Endothelial cell of umbilical vein (primary cell): ENCODE data around the gene SGF29. TPM values are rescaled to one million over a fixed set of nuclear protein-coding genes. Genes with fewer than 3 reads are reported as not detected.
A peak's percentile ranks its signal among the peaks of the same experiment; 100 is the strongest.
"Not testable (repeated sequence)": the region's sequence is repeated elsewhere in the genome, so short reads cannot be mapped to it uniquely, and the experiment has no call there.

Experiments
- BruUV-seq: library from RNA; stranded (reverse); fragments of 400-500 nt; replicated peaks from 2 replicates; lab custom pipeline; 2021; lab: Mats Ljungman, UMichigan
- CTCF ChIA-PET: fragments of 300-600, 350-600 bp; sonication (Branson Sonifier 250); formaldehyde crosslinking; loops from one replicate; lab custom pipeline; 2021; ENCODE audit warnings: antibody characterized with exemption, inconsistent platforms; lab: Charles Lee
- POLR2A ChIA-PET: fragments of 300-600, 350-600 bp; sonication (Branson Sonifier 250); formaldehyde crosslinking; loops from one replicate; lab custom pipeline; 2021; ENCODE audit warnings: antibody characterized with exemption, inconsistent platforms; lab: Charles Lee
- DNase-seq: peaks from one replicate; pipeline ENCODE4 v3.0.0-alpha.2; 2011; ENCODE audit warnings: low read depth, low spot score
- FAIRE-seq: peaks from 2 replicates; lab custom pipeline; 2011; peaks lifted over from hg19 to GRCh38; lab: Jason Lieb, UNC
- H2AFZ ChIP-seq: 2 replicates; pipeline ENCODE4 v1.6.0; 2012; ENCODE audit warnings: low read depth, low read length, control low read depth, inconsistent platforms
- H3K27ac ChIP-seq: 2 replicates; pipeline ENCODE4 v1.5.1; 2011; ENCODE audit warnings: low read depth, mild to moderate bottlenecking, control low read depth, low read length, moderate library complexity; ENCODE audit not compliant: insufficient read depth
- H3K27me3 ChIP-seq, 2 experiments: 2 replicates each; pipeline versions ENCODE4 v1.6.0 to v1.6.1; 2011; ENCODE audit warnings: low read length in 2 of 2, mixed read lengths in 1 of 2; ENCODE audit not compliant: control insufficient read depth in 2 of 2, insufficient read depth in 2 of 2
- H3K36me3 ChIP-seq, 2 experiments: 2 replicates in 1 of 2; 3 replicates in 1 of 2; pipeline ENCODE4 v1.5.1; 2011; ENCODE audit warnings: low read length in 2 of 2, mild to moderate bottlenecking in 1 of 2, moderate library complexity in 1 of 2; ENCODE audit not compliant: control insufficient read depth in 2 of 2, insufficient read depth in 2 of 2; ENCODE audit errors: extremely low read depth in 1 of 2
- H3K4me1 ChIP-seq: 3 replicates; pipeline ENCODE4 v1.5.1; 2011; ENCODE audit warnings: mild to moderate bottlenecking, low read length; ENCODE audit not compliant: control insufficient read depth, insufficient read depth; ENCODE audit errors: extremely low read depth
- H3K4me2 ChIP-seq: 2 replicates; pipeline ENCODE4 v1.6.1; 2011; ENCODE audit warnings: low read length, control low read depth, mixed read lengths; ENCODE audit not compliant: insufficient read depth
- H3K4me3 ChIP-seq, 3 experiments: fragments of 200-600 bp in 1 of 3; sonication (generic), shearing (Covaris generic) in 1 of 3; replicated peaks in 1 of 3; 2 replicates each; pipeline ENCODE4 v1.5.1; 2011 to 2016; ENCODE audit warnings: control low read depth in 3 of 3, low read length in 3 of 3, mild to moderate bottlenecking in 2 of 3, inconsistent platforms in 1 of 3, low read depth in 1 of 3, moderate library complexity in 1 of 3; ENCODE audit not compliant: insufficient read depth in 1 of 3
- H3K79me2 ChIP-seq: 2 replicates; pipeline ENCODE4 v1.6.0; 2012; ENCODE audit warnings: low read length, inconsistent platforms; ENCODE audit not compliant: control insufficient read depth, insufficient read depth
- H3K9ac ChIP-seq: replicated peaks from 2 replicates; pipeline ENCODE3; 2011; ENCODE audit warnings: low read length, control low read depth; ENCODE audit not compliant: insufficient read depth; ENCODE audit errors: extremely low read depth
- H3K9me1 ChIP-seq: replicated peaks from 3 replicates; pipeline ENCODE4 v1.6.0; 2011; ENCODE audit warnings: mild to moderate bottlenecking, low read length; ENCODE audit not compliant: control insufficient read depth, insufficient read depth; ENCODE audit errors: extremely low read depth
- H3K9me3 ChIP-seq: replicated peaks from 2 replicates; pipeline ENCODE4 v1.5.1; 2012; ENCODE audit warnings: low read length, inconsistent platforms; ENCODE audit not compliant: control insufficient read depth, insufficient read depth
- H4K20me1 ChIP-seq: replicated peaks from 2 replicates; pipeline ENCODE3; 2011; ENCODE audit warnings: mild to moderate bottlenecking, low read length; ENCODE audit not compliant: control insufficient read depth, insufficient read depth; ENCODE audit errors: extremely low read depth
- dilution Hi-C: fragments of 300-500 bp; cut with MboI; formaldehyde crosslinking; loops from one replicate; pipeline ENCODE4 v1.15.0; 2019; ENCODE audit warnings: low sequenced_read_pairs; ENCODE audit not compliant: extremely low pct_ligation_motif_present
- intact Hi-C: fragments of 100-400 bp; cut with micrococcal nuclease; formaldehyde crosslinking; loops from one replicate; pipeline ENCODE4 v1.10.0; 2022
- polyA plus RNA-seq, 4 experiments: library from polyadenylated mRNA; depleted of rRNA in 3 of 4; stranded (reverse) in 3 of 4; unstranded in 1 of 4; fragments of >200 nt; gene quantifications; 2 replicates each; pipeline versions ENCODE4 v1.2.1 to v1.2.3, GENCODE V29; 2011 to 2012; ENCODE audit warnings: missing spikeins in 1 of 4
- total RNA-seq: library from RNA; stranded (reverse); gene quantifications from 2 replicates; pipeline ENCODE4 v1.2.3, GENCODE V29; 2021

SGF29 gene
- total and polyA plus RNA-seq, 2 donors (not counting 3 experiments of a cell fraction or from before 2014, with no cell fraction given) = 3.4 to 12.0 TPM

- H3K9ac ChIP-seq, H3K9me1 ChIP-seq, FAIRE-seq, H3K4me1 ChIP-seq, H3K36me3 ChIP-seq, H3K4me2 ChIP-seq, H4K20me1 ChIP-seq, H3K79me2 ChIP-seq, BruUV-seq, H3K4me3 ChIP-seq, H3K27ac ChIP-seq, H3K9me3 ChIP-seq, dilution Hi-C loops, CTCF ChIA-PET, H3K27me3 ChIP-seq, H2AFZ ChIP-seq, POLR2A ChIA-PET: not testable (repeated sequence)
- peak; percentile 39 for DNase-seq
- intact Hi-C loops = loop anchor here (10.0 kb wide), 1 partner anchor 61 kb away; no protein-coding TSS in a partner anchor
Measured at GRCh38 chr16:28636093-28636823, 82.5 kb downstream of the SGF29 start.

- BruUV-seq, H3K27ac ChIP-seq, H3K4me3 ChIP-seq, POLR2A ChIA-PET, H3K4me2 ChIP-seq, H4K20me1 ChIP-seq, H3K9me3 ChIP-seq, H3K9ac ChIP-seq, H3K79me2 ChIP-seq, CTCF ChIA-PET, H2AFZ ChIP-seq, dilution Hi-C loops, H3K4me1 ChIP-seq, DNase-seq, FAIRE-seq, H3K9me1 ChIP-seq, H3K27me3 ChIP-seq, H3K36me3 ChIP-seq: not testable (repeated sequence)
- intact Hi-C loops = loop anchor here (10.0 kb wide), 1 partner anchor 63 kb away; no protein-coding TSS in a partner anchor
Measured at GRCh38 chr16:28637765-28638164, 84.0 kb downstream of the SGF29 start, which contains the start of gene NPIPB8. Gene NPIPB8 (plus strand): TSS chr16:28638065. CDS start chr16:28638361, 296 bp downstream.

- POLR2A ChIA-PET, H2AFZ ChIP-seq, H3K27ac ChIP-seq, FAIRE-seq, DNase-seq, H3K9ac ChIP-seq, dilution Hi-C loops, H3K4me3 ChIP-seq, BruUV-seq, H3K27me3 ChIP-seq, H3K36me3 ChIP-seq, H4K20me1 ChIP-seq, H3K9me3 ChIP-seq, H3K4me1 ChIP-seq, CTCF ChIA-PET, H3K4me2 ChIP-seq, H3K79me2 ChIP-seq, H3K9me1 ChIP-seq: not testable (repeated sequence)
- intact Hi-C loops = loop anchor here (10.0 kb wide), 1 partner anchor 64 kb away; no protein-coding TSS in a partner anchor
Measured at GRCh38 chr16:28638359-28638758, 84.6 kb downstream of the SGF29 start.

- H3K27ac ChIP-seq, DNase-seq, POLR2A ChIA-PET, H3K4me3 ChIP-seq, H3K79me2 ChIP-seq, H3K9me1 ChIP-seq, FAIRE-seq, BruUV-seq, H3K9me3 ChIP-seq, H3K4me1 ChIP-seq, CTCF ChIA-PET, H3K9ac ChIP-seq, dilution Hi-C loops, H4K20me1 ChIP-seq, H3K36me3 ChIP-seq, H3K27me3 ChIP-seq, H3K4me2 ChIP-seq, H2AFZ ChIP-seq: not testable (repeated sequence)
- intact Hi-C loops = loop anchor here (10.0 kb wide), 1 partner anchor 65 kb away; no protein-coding TSS in a partner anchor
Measured at GRCh38 chr16:28639959-28640358, 86.2 kb downstream of the SGF29 start.
